ENCODE measurements around the gene CARD19. TPM values are rescaled to one million over a fixed set of nuclear protein-coding genes. Genes with fewer than 3 reads are reported as not detected.
A peak's percentile ranks its signal among the peaks of the same experiment; 100 is the strongest.

The CARD19 gene
- total and polyA plus RNA-seq, 9 of the 15 experiments (the other 6 are each of a cell fraction or from before 2014, with no cell fraction given) = 0.90 to 34.9 (median 14.6) TPM

- H3K4me1 ChIP-seq (replicated peaks in 1 of 2; ENCODE audit: control insufficient read depth in 2 of 2, insufficient read depth in 2 of 2, low read length in 2 of 2) = peaks cover 8 to 21% of the 10 kb centered on the region in 2 experiments
- intact Hi-C loops (cut with micrococcal nuclease) (no loop called here), in situ Hi-C loops (cut with MboI) (no loop called here)
- ChIA-PET POLR2A (interaction anchor here (0.6 to 0.8 kb wide), 2 partner anchors 28 to 30 kb away, joined by 3 read pairs; no protein-coding TSS in a partner anchor), CTCF (ENCODE audit: low intra/inter-chr PET ratio) (no interaction called here)
- no peak overlapping the region for H3K4me2 ChIP-seq (ENCODE audit: insufficient read depth, low read length)
- no peak overlapping the region; a peak in 1 of 4 replicates for H3K9ac ChIP-seq (ENCODE audit: insufficient read depth in 1 of 2, low read depth in 2 of 2, low read length in 2 of 2)
- no peaks in the 10 kb centered on the region for H3K27me3 ChIP-seq (ENCODE audit: control insufficient read depth in 2 of 2, insufficient read depth in 2 of 2, low read length in 2 of 2)
- no peak overlapping the region for H3K4me3 ChIP-seq
- WGBS (ENCODE audit: insufficient coverage, low coverage, missing lambda C conversion rate) = 54% methylated on average over 5 of the region's 5 CpGs
- no peaks in the 10 kb centered on the region for H3K9me1 ChIP-seq (ENCODE audit: control insufficient read depth, insufficient read depth, low read length)
- peak overlapping the region; percentile 47; the same call in 1 of the 2 replicates for H2AFZ ChIP-seq (ENCODE audit: low read depth, low read length)
- H3K36me3 ChIP-seq (ENCODE audit: control insufficient read depth, insufficient read depth, low read length) = peaks cover 7% of the 10 kb centered on the region; the same call in 1 of the 3 replicates
- H3K9me3 ChIP-seq (replicated peaks; ENCODE audit: control insufficient read depth, insufficient read depth, low read depth, low read length) = no peaks in the 10 kb centered on the region; the same call in 1 of the 2 replicates
- no peaks in the 10 kb centered on the region for H4K20me1 ChIP-seq (replicated peaks; ENCODE audit: control insufficient read depth, insufficient read depth, low read length)
- 0 out of 3 replicates have a peak overlapping the region, but pooled peaks have one; percentile 37 for H3K27ac ChIP-seq (ENCODE audit: extremely low read depth, low read depth, low read length)
- peak; percentile 42 for FAIRE-seq
- BruUV-seq (replicated peaks) = no TSS peak
- no peaks in the 10 kb centered on the region for H3K79me2 ChIP-seq (ENCODE audit: control insufficient read depth, insufficient read depth, low read length)
- no peak for DNase-seq (ENCODE audit: extremely low read depth in 1 of 4, low spot score in 3 of 4)
- ATAC-seq = no peak
- TF ChIP-seq C11orf30 (IDR thresholded peaks at IDR 0.05; ENCODE audit: low read depth) (peak; percentile 59; the same call in 1 of the 2 replicates), DNMT1 (IDR thresholded peaks at IDR 0.05) (no peak), ZNF316 (IDR thresholded peaks at IDR 0.05) (peak; percentile 60), ZEB2 (IDR thresholded peaks at IDR 0.05) (no peak), STAG1 (CRISPR knock-in tag; IDR thresholded peaks at IDR 0.05; ENCODE audit: borderline replicate concordance) (no peak), ELF1 (tag; IDR thresholded peaks at IDR 0.05) (no peak), PCBP1 (IDR thresholded peaks at IDR 0.05; ENCODE audit: low read depth, low read length, poor library complexity, severe bottlenecking) (no peak), E2F5 (CRISPR knock-in tag; IDR thresholded peaks at IDR 0.05) (no peak), SAP30 (IDR thresholded peaks at IDR 0.05; ENCODE audit: borderline replicate concordance, insufficient read depth, low read depth, low read length, poor library complexity, severe bottlenecking) (no peak), CBFA2T2 (conservative IDR thresholded peaks at IDR 0.05) (no peak), NFE2 (IDR thresholded peaks at IDR 0.05; ENCODE audit: low read depth) (peak; percentile 13; the same call in 1 of the 2 replicates), ZBED1 (IDR thresholded peaks at IDR 0.05) (no peak)
Measured at GRCh38 chr9:93089024-93089423, 7.0 kb upstream of the CARD19 start.

All from K562 (cell line).